GM12872 (cell line): ENCODE measurements around the gene PIEZO2.

Experiments
- TF ChIP-seq, protein P1 (sequence below): IDR thresholded peaks from 3 replicates; pipeline ENCODE4 v1.5.1; 2011; ENCODE audit warnings: low read depth, mild to moderate bottlenecking, low read length, moderate library complexity; ENCODE audit not compliant: insufficient read depth

Gene PIEZO2

DNA sequence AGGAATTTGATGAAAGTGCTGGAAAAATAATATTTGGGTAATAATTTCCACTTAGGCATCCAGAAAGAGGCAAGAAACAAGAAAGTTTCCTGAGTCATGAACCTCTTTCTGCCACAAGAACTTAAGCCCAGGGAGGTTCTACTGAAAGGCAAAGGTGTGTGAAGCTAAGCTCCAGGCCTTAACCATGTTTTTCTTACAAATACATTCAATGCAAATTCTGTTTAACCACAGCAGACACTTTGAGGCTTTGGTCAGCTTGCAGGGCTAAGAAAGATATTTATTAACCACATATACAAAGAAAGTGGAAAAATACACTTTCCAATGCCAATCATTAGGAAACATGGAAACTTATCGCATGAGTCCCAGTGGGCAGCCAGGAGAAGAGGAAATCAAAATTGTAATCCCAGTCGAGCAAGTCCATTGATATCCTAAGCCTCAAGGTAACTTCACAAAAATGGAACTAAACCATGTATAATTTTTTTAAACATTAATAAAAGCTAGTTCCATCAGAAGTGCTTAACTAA lies 68.3 kb downstream of the PIEZO2 start:
- TF ChIP-seq, protein P1, sequence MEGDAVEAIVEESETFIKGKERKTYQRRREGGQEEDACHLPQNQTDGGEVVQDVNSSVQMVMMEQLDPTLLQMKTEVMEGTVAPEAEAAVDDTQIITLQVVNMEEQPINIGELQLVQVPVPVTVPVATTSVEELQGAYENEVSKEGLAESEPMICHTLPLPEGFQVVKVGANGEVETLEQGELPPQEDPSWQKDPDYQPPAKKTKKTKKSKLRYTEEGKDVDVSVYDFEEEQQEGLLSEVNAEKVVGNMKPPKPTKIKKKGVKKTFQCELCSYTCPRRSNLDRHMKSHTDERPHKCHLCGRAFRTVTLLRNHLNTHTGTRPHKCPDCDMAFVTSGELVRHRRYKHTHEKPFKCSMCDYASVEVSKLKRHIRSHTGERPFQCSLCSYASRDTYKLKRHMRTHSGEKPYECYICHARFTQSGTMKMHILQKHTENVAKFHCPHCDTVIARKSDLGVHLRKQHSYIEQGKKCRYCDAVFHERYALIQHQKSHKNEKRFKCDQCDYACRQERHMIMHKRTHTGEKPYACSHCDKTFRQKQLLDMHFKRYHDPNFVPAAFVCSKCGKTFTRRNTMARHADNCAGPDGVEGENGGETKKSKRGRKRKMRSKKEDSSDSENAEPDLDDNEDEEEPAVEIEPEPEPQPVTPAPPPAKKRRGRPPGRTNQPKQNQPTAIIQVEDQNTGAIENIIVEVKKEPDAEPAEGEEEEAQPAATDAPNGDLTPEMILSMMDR, result no peak

GRCh38 chr18:11078491-11078890 lies 70.9 kb downstream of the PIEZO2 start:
- TF ChIP-seq, protein P1, result no peak

DNA sequence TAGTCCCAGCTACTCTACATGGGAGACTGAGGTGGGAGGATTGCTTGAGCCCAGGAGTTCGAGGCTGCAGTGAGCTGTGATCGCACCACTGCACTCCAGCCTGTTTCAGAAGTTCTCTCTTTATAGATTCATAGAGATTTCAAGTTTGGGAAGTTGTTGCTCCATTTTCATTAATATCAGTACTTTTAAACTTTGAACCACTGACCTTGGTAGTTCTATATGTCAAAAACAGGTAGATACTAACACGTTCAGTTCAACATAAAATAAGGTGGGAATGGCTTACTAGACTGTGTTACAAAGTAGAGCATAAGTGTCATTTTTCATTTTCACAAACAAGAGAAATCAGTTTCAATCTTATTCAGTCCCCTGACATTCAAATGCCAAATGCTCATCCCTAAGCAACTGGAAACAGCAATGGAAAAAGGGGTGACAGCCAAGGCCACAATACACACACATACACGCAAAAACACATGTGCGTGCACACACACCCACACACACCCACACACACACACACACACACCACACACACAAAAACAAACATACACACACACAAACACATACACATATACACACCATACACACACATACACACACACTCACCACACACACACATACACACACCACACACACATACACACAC lies 71.7 kb downstream of the PIEZO2 start:
- TF ChIP-seq, protein P1, result no peak

DNA sequence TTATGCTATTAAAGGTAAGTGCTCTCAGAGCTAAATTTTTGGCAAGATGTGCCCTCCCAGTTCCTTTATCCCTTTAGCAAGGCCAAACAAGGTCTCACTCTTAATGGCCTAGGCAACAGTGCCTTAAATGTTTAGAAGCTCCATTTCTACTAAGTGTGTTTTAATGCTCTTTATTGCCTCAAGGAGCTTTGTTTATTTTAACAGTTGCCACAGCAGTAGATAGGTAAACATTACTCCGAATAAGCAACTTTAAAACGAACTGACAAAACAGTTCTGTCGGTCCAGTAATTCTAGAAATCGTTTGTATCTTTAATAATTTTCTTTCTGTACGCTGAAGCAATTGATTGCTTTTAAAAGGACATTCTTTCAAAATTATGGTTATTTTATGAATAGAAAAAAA lies 74.5 kb downstream of the PIEZO2 start:
- TF ChIP-seq, protein P1, result no peak

GRCh38 chr18:11073971-11074370 lies 75.4 kb downstream of the PIEZO2 start:
- TF ChIP-seq, protein P1, result no peak

- TF ChIP-seq, protein P1, result no peak
Measured at GRCh38 chr18:11072632-11073031, 76.7 kb downstream of the PIEZO2 start.

DNA sequence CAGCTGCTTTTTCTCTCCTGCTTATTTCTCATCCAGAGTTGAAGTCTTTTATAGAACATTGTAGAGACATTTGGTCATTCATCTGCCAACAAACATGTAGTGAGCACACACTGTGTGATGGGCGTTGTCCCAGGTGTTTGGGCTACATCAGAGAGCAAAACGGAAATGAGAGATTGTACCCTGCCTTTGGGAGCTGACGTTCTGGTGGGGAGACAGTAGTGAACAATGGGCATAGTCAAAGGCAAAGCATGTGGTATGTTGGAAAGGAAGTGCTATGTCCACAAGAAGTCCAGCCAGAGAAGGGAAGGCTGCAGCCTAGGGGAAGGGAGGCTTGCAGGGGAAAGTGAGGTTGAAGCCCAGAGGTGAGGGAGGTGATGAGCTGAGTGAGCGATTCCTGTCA lies 78.1 kb downstream of the PIEZO2 start:
- TF ChIP-seq, protein P1, result no peak

GRCh38 chr18:11070593-11070992 lies 78.8 kb downstream of the PIEZO2 start:
- TF ChIP-seq, protein P1, result no peak
